GM18909 (cell line): ENCODE measurements around the gene WDR89.
"Not testable (repeated sequence)": the region's sequence is repeated elsewhere in the genome, so short reads cannot be mapped to it uniquely, and the experiment has no call there.

Experiments
- ATAC-seq: cut with Tn5 transposase; IDR thresholded peaks from one replicate; pipeline ENCODE4 v1.9.1; 2021; ENCODE audit warnings: mild to moderate bottlenecking; ENCODE audit not compliant: unreplicated experiment, poor library complexity

WDR89 gene

DNA sequence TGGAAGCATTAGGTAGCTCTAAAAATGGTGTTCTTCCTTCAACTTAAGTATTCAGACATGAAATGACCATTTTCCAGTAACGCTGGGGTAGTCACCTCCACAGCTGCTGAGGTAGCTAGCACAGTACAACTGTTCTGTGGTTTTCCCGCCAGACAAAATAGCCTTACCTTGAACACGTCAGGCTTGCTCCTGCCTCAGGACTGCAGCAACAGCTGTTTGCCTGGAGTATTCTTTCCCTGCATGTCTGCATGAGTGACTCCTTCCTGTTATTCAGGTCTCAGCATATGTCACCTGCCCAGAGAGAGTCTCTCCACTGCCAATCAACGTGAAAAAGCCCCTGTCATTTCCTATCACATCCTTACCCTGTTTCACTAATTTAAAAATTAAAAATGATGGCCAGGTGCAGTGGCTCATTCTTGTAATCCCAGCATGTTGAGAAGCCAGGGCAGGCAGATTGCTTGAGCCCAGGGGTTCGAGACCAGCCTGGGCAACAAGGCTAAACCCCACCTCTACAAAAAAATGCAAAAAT lies 37.9 kb downstream of the WDR89 start:
- ATAC-seq: no peak

DNA sequence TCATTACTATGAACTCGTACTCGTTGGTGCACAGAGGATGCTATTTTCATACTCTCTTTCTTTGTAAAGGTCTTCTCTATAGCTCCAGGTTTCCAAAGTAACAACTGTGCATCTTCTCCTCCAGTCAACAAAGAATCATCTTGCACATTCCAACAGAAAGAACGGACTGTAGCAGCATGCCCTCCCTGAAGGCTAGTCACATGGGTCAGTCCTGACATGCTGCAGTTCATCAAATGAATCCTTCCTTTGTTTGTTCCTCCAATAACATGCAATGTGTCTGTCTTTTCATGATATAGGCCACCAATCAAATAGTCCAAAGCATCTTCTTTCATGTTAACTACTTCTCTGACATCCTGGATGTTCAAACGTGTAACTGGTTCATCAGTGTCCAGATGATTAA lies 42.9 kb downstream of the WDR89 start:
- no peak for ATAC-seq

DNA sequence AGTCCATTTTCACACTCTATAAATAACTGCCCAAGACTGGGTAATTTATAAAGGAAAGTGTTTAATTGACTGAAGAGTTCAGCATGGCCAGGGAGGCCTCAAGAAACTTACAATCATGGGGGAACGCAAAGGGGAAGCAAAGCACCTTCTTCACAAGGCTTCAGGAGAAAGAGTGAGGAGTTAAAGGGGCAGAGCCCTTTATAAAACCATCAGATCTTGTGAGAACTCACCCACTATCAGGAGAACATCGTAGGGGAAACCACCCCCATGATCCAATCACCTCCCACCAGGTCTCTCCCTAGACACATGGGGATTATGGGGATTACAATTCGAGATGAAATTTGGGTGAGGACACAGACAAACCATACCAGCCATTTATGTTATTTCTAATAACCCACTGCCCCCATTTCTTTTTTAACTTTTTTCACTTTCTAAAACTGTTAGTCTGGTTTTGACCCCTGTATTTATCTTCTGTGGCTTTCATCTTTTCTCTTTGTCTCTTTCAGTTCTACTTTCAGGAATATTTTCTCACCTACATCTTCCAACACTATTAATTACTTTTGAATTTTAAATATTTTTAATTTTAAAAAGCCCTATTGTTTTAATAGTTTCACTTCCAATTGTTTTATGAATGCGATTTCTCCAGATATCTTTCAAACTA lies 44.5 kb downstream of the WDR89 start:
- ATAC-seq: no peak

DNA sequence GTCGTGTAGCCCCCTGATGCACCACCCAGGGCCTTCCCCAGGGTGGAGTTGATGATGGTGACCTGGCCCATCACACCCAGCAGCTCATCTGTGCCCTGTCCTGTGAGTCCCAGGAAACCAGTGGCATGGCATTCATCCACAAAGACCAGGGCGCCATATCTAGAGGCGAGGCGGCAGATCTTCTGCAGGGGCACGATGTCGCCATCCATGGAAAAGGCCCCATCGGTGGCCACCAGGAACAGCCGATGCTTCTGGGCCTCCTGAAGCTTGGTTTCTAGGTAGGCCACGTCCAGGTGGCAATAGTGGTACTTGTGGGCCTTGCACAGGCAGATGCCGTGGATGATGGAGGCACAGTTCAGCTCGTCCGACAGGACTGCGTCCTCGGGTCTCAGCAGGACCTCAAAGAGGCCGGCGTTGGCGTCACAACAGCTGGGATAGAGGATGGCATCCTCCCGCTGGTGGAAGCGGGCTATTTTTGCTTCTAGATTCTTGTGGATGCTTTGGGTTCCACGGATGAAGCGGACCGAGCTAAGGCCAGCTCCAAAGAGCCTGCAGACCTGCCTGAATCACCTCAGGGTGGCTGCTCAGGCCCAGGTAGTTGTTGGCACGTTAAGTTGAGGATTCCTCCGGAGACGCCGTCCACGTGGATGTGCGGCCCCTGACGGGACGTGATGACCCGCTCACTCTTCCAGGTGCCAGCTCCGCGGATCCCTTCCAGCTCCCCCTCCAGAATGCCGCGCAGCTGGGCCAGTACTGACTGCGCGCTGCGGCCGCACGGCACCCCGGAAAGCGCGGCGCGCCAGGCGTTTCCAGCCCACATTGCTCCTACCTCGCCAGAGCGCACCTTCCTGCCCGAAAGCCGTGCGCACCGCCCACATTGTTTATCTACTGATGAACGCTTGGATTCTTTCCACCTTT lies 47.0 kb downstream of the WDR89 start:
- no peak for ATAC-seq

DNA sequence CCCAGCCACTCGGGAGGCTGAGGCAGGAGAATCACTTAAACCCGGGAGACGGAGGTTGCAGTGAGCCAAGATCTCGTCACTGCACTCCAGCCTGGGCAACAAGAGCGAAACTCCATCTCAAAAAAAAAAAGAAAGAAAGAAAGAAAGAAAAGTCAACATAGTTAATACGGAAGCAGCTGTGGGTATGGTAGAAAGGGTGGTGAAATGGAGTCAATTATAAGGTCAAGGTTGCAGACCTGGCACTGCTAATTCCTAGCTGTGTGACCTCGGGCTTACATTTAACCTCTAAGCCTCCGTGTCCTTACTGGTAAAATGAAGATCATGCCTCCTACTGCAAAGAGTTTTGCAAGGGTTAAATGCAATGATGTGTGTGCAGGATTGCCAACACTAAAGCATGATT lies 58.6 kb downstream of the WDR89 start:
- not testable (repeated sequence) for ATAC-seq

DNA sequence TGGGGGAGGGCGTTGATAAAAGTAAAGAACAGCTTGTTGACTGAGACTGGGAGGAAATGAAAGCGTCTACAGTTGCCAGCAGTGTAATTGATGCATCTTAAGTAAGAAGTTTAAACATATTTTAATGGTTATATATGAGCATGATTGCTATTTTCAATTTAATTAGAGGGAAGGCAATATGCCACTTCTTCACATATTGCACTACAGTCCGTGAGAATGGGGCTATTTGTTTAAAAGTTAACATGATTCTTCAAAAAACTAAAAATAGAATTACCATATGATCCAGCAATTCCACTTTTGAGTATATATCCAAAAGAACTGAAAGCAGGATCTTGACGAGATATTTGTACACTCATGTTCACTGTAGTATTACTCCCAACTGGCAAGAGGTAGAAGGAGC lies 60.2 kb downstream of the WDR89 start:
- no peak for ATAC-seq

DNA sequence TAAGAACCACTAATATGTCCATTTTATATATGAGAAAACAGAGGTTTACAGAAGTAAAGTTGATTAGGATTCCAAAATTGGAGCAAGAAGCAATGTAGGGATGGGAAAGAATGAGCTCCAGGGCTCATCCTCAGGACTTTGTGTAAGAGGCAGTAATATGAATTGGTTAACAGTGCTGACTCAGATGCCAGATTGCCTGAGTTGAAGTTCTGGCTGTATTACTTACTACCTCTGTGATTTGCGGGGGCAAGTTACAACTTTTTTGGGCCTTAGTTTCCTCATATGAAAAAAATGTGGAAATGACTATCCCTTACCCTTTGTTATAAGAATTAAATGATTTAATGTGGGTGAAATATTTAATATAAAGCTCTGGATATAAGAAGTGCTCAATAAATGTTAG lies 63.4 kb downstream of the WDR89 start:
- ATAC-seq: no peak

DNA sequence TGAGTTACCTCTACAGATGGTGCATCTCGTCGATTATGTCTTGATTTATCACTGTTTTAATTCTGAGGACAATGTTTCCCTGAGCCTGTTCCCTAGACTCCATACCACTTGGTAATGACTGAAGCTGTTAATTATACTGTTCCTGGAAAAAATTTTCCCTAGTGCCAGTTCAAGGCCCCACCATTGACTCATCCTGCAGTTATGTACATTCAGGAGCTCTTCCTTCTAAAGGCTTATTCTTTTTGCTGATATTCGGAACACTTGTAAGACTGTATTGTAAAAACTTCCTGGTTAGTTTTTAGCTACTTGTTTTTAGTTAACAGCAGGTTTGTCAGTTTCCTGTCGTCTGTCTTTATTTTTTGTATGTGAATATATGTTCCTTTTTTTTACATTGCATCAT lies 68.1 kb downstream of the WDR89 start:
- no peak for ATAC-seq

DNA sequence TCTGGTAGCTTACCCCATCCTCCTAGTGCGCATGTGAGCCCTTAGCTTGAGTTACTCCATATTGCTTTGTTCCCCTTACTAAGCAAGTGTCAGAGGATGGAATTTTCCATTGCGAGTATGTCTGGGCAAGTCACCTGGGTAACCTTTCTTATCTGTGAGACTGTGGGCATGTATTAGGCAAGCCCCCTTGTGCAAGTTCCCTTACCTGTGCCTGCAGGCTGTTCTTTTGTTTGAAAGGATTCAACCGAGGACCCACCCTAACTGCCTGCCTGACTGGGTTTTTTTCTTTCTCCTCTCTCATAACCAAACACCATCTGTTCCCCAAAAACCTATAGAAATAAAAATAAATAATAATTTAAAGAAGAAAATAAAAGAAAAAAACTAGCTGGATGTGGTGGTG lies 76.2 kb downstream of the WDR89 start:
- no peak for ATAC-seq

DNA sequence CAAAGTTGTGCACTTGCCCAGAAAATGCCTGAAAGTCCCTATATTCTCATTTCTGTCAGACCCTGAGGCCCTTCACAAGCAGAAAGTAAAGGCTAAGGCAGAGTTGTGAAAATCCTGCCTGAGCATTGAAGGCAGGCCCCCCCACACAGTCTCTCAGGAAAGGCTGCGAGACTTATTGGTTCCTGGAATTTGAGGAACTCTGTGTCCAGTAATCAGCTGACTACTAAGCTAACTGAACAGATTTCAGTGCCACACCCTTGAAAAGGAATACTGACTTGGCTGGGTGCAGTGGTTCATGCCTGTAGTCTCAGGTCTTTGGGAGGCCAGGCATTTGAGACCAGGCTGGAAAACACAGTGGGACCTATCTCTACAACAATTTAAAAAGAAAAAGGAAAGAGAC lies 77.4 kb downstream of the WDR89 start:
- no peak for ATAC-seq

DNA sequence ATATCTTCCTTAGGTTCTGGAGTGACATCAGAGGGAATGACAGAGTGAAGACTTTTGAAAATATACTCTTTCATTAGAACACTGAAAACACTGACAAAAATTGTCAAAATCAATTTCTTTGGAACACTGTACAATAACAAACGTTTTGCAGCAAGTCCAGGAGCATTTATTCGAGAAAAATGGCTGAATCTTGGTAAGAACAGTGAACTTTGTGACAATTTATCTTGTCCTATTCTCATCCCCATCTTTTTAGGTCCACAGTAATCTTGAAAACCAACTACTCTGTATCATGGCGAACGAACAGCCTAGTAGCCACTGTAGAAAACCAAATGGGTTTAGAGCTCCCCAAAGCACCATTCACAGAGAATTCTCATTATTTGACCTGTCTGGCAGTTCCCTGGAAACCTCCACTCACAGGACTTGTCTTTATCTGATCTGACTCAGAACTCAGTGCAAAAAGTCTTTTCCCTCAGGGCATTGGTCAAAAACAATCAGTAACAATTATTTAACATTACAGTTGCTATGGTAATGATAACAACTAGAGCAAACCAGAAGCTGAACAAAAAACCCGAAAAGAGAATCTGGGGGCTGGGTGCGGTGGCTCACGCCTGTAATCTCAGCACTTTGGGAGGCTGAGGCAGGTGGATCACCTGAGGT lies 78.2 kb downstream of the WDR89 start:
- no peak for ATAC-seq

DNA sequence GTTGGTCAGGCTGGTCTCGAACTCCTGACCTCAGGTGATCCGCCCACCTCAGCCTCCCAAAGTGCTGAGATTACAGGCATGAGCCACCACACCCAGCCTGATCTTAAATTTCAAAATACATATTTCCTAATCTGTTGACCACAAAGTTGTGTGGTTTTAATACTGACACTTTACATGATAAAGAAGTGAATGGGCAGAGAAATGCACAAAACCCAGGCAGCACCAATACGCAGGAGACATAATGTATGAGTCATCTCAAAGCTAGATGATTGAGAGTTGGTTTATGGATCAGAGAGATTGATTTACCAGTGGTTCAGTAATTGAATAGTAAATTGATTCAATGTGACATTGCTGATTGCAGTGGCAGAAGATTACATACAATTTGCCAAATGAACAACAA lies 79.3 kb downstream of the WDR89 start:
- no peak for ATAC-seq

DNA sequence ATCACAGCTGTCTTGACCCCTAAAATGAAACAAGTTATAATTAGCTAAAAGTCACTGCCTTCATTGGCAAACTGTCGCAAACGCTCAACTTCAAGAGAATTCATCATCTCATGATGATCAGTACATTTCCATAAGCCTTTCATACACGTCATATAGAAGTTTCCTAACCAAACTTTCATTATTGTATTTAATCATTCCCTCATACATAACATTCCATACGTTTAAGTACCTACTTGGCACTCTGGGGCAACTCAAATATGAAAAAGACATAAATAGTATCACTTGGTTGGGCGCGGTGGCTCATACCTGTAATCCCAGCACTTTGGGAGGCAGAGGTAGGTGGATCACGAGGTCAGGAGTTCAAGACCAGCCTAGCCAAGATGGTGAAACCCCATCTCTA lies 86.1 kb downstream of the WDR89 start:
- ATAC-seq: no peak

DNA sequence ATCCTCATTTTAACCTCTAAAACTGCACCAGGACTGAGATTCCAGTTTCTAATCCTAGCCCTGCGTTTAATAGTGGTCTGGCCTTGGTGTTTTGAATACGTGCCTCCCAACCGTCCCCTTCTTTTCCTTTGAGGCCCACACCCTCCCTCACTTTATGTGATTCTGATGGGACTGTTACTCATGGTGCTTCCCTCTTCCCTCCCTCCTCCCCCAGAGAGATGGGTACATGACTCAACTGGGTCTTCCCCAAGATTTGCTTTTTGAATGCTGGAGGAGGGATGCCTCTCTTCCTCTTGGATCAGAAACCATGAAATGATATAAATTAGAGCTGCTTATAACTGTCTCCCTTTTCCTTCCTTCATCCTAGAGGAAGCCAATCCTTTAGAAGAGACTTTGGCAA lies 90.3 kb downstream of the WDR89 start:
- no peak for ATAC-seq

DNA sequence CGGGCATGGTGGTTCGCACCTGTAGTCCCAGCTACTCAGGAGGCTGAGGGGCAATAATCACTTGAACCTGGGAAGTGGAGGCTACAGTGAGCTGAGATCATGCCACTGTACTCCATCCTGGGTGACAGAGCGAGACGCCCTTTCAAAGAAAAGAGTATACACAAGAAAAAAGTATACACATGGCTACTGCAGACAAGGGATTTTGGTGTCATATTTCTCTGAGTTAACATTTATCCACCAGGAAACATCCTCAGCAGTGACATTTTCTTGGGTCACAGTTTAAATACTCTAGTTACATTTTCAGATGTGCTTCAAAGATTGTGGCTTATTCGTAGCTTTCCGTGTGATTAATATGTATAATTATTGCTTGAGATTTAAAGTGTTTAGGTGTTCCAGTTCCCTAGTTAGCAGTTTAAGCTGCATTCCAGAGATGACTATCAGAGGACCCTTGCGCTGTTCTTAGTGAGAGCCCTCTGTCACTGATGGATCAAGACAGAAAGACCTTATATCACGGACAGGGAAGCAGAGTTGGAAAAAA lies 93.8 kb downstream of the WDR89 start:
- no peak for ATAC-seq
